BLaER1 (cell line): ENCODE measurements around the gene BID.

Experiments
- H3K27ac ChIP-seq: shearing (Covaris generic); formaldehyde crosslinking; 2 replicates; pipeline ENCODE4 v1.8.1; 2022
- H3K27me3 ChIP-seq: shearing (Covaris generic); formaldehyde crosslinking; 2 replicates; pipeline ENCODE4 v1.8.1; 2022
- H3K36me3 ChIP-seq: shearing (Covaris generic); formaldehyde crosslinking; 2 replicates; pipeline ENCODE4 v1.8.1; 2022
- H3K4me1 ChIP-seq: shearing (Covaris generic); formaldehyde crosslinking; 2 replicates; pipeline ENCODE4 v1.8.1; 2022
- H3K4me2 ChIP-seq: shearing (Covaris generic); formaldehyde crosslinking; 2 replicates; pipeline ENCODE4 v1.8.1; 2022
- H3K4me3 ChIP-seq: shearing (Covaris generic); formaldehyde crosslinking; 2 replicates; pipeline ENCODE4 v1.8.1; 2022
- H3K9ac ChIP-seq: shearing (Covaris generic); formaldehyde crosslinking; 2 replicates; pipeline ENCODE4 v1.8.1; 2022
- H3K9me3 ChIP-seq: shearing (Covaris generic); formaldehyde crosslinking; 2 replicates; pipeline ENCODE4 v1.8.1; 2022
- H4K20me1 ChIP-seq: shearing (Covaris generic); formaldehyde crosslinking; 2 replicates; pipeline ENCODE4 v1.8.1; 2022
- Cebpa-rat ChIP-seq: shearing (Covaris generic); IDR thresholded peaks from 2 replicates; pipeline ENCODE4 v1.8.1; 2022

The BID gene

GRCh38 chr22:17743661-17744411, 30.4 kb downstream of the BID start:
- Histone ChIP-seq H3K36me3 (peaks cover 66% of the 10 kb centered on the region), H3K9me3 (no peaks in the 10 kb centered on the region), H3K27ac (0 out of 2 replicates have a peak overlapping the region, but pooled peaks have one; percentile 23), H3K4me2 (peak overlapping the region; percentile 63), H3K4me1 (peaks cover 41% of the 10 kb centered on the region), H3K9ac (0 out of 2 replicates have a peak overlapping the region, but pooled peaks have one; percentile 4), H3K27me3 (no peaks in the 10 kb centered on the region), H3K4me3 (no peak overlapping the region), H4K20me1 (peaks cover 77% of the 10 kb centered on the region)
- no peak for TF ChIP-seq Cebpa-rat

- Histone ChIP-seq H3K4me3 (no peak overlapping the region), H3K9me3 (no peaks in the 10 kb centered on the region), H3K36me3 (peaks cover 72% of the 10 kb centered on the region)
Observed at GRCh38 chr22:17742527-17742902, 31.8 kb downstream of the BID start.

DNA sequence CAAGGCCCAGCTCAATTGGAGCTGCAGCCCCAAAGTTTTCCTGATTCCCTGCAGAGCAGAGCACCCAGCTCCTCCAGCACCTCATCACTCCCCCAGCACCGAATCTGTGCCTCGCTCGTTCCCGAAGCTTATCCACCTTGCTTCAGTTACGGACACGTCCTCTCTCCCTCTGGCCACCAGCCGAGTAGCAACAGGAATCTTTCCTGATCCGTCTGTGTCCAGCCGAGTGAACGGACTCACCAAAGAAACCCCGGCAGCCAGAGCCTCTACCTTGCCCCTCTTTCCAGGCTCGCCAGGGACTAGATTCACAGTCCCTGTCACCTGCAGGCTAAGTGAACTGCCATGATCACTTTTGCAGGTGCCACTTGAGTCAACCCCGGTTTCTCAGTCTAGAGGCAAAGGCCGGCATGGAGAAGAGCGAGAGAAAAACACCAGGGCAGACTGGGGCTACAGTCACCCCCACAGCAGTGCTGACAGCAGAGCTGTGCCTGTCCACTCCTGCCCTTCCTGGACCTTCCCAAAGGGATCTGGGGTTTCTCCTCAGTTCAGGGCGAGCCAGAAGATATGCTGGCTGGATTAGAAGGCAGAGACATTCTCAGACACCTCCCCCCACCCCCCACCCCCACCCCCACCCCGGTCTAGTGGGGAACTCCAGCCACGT, 32.3 kb downstream of the BID start:
- Histone ChIP-seq H3K9me3 (no peaks in the 10 kb centered on the region), H3K4me2 (no peak overlapping the region), H4K20me1 (peaks cover 69% of the 10 kb centered on the region), H3K9ac (no peak overlapping the region), H3K27ac (no peak overlapping the region), H3K36me3 (peaks cover 73% of the 10 kb centered on the region), H3K27me3 (no peaks in the 10 kb centered on the region), H3K4me1 (peaks cover 39% of the 10 kb centered on the region), H3K4me3 (no peak overlapping the region)
- TF ChIP-seq Cebpa-rat, result no peak

More at GRCh38 chr22:17742527-17742902, 31.8 kb downstream of the BID start:
- TF ChIP-seq Cebpa-rat, result no peak
- H3K4me1 ChIP-seq, result peaks cover 41% of the 10 kb centered on the region
- no peak overlapping the region for H3K27ac ChIP-seq
- no peak overlapping the region for H3K9ac ChIP-seq
- H3K27me3 ChIP-seq, result no peaks in the 10 kb centered on the region
- H3K4me2 ChIP-seq, result no peak overlapping the region
- H4K20me1 ChIP-seq, result peaks cover 72% of the 10 kb centered on the region

DNA sequence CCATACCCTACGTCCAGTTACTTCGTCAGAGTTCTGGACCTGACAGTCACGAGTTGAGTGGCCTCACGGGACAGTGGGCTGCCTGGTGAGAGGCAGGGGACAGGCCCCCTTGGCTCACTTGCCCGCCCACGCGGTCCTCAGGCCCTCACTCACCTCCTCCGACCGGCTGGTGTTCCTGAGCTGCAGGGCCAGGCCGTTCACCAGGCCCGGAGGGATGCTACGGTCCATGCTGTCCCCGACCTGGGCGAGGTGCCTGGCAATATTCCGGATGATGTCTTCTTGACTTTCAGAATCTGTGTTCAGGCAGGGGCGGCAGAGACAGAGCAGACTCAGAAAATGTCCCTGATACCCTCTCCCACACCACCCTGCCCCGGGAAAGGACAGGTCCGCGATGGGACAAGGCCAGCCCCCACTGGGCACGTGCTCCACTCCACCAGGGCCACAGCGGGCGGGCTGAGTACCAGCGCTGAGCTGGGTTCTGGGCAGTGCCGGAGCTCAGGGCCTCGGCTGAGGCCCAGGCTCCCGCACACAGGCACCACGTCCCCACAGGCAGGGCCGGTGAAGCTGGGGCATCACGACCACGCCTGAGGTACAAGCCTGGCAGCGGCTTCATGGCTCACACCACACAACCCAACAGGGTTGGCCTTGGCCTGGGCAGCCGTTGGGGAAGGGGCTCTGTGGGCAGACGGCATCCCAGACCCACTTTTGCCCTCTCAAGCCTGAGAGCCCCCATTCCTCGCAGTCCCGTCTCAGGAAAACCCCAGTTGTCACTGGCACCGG, 34.9 kb downstream of the BID start:
- no peaks in the 10 kb centered on the region for H3K9me3 ChIP-seq
- H3K4me2 ChIP-seq, result no peak overlapping the region
- no peak overlapping the region for H3K4me3 ChIP-seq
- H3K36me3 ChIP-seq, result peaks cover 91% of the 10 kb centered on the region
- H4K20me1 ChIP-seq, result peaks cover 58% of the 10 kb centered on the region
- no peak overlapping the region; the same call in 1 of the 2 replicates for H3K9ac ChIP-seq
- TF ChIP-seq Cebpa-rat, result no peak
- no peak overlapping the region for H3K27ac ChIP-seq
- H3K4me1 ChIP-seq, result peaks cover 26% of the 10 kb centered on the region
- no peaks in the 10 kb centered on the region for H3K27me3 ChIP-seq

DNA sequence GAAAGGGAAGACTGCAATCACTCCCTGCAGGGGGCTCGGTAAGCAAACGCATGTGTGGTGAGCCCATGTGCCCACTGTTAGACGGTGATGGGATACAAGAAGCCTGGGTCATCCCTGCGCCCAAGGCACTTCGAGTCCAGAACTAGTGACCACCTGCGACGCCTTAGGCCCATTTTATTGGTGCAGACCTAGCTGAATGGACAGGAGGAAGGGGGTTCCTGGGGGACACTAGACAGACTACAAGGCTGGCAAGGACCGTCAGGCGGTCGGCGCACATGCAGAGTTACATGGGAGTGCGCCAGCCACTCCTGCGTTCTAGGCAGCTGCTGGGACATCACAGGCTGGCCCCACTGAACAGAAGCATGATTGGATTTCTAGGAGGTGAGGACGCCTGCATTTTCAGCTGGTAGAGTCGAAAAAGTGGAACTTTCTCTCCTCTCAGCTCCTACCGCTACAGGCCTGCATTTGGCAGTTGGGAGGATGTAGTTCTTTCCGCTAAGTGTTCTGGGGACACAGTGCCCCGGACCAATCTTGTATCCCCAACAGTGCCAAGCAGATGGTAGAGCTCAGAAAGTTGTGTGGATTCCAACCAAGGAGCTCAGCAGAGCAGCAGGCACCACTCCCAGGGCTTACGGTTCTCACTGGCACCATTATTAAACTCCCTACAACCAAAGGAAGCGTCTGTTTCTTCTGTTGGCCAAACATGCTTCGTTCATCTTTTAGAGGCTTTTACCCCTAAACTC, 35.7 kb downstream of the BID start:
- Histone ChIP-seq H3K36me3 (peaks cover 88% of the 10 kb centered on the region), H3K4me1 (peaks cover 26% of the 10 kb centered on the region), H3K4me2 (no peak overlapping the region), H3K4me3 (no peak overlapping the region), H3K9me3 (no peaks in the 10 kb centered on the region), H4K20me1 (peaks cover 52% of the 10 kb centered on the region), H3K27me3 (no peaks in the 10 kb centered on the region), H3K9ac (no peak overlapping the region; the same call in 1 of the 2 replicates), H3K27ac (no peak overlapping the region)
- no peak for TF ChIP-seq Cebpa-rat

- no peak overlapping the region for H3K4me3 ChIP-seq
- H4K20me1 ChIP-seq, result peaks cover 19% of the 10 kb centered on the region; the same call in 1 of the 2 replicates
- peak overlapping the region; percentile 73 for H3K4me2 ChIP-seq
- peaks cover 93% of the 10 kb centered on the region for H3K36me3 ChIP-seq
- H3K27ac ChIP-seq, result peak overlapping the region; percentile 20; the same call in 1 of the 2 replicates
- H3K9me3 ChIP-seq, result no peaks in the 10 kb centered on the region
- TF ChIP-seq Cebpa-rat, result no peak
- H3K9ac ChIP-seq, result no peak overlapping the region; the same call in 1 of the 2 replicates
- no peaks in the 10 kb centered on the region for H3K27me3 ChIP-seq
- H3K4me1 ChIP-seq, result peaks cover 27% of the 10 kb centered on the region
Observed at GRCh38 chr22:17734187-17734586, 40.1 kb downstream of the BID start.

DNA sequence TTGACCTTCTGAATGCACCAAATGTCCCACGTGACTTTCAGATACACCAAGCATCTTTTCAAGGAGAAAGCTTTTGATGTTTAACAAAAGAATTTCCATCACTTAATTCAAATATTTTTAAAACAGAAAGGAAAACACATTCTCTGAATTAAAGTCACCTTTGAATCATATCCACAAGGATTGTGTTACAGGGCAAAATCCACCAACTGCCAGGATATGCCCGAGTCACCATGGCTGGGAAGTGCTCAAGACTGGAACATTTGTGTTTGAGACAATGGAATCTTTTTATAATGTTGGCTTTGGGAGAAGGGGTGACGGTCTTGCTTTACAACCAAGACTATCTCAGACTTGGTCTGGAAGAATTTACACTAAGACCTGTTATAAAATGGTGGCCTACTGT, 40.8 kb downstream of the BID start:
- no peak overlapping the region for H3K9ac ChIP-seq
- peaks cover 27% of the 10 kb centered on the region for H3K4me1 ChIP-seq
- no peak overlapping the region for H3K27ac ChIP-seq
- peak overlapping the region; percentile 73 for H3K4me2 ChIP-seq
- no peaks in the 10 kb centered on the region for H3K27me3 ChIP-seq
- H3K36me3 ChIP-seq, result peaks cover 90% of the 10 kb centered on the region
- H4K20me1 ChIP-seq, result peaks cover 17% of the 10 kb centered on the region; the same call in 1 of the 2 replicates
- H3K9me3 ChIP-seq, result no peaks in the 10 kb centered on the region
- no peak for TF ChIP-seq Cebpa-rat
- no peak overlapping the region for H3K4me3 ChIP-seq

- Histone ChIP-seq H4K20me1 (peaks cover 22% of the 10 kb centered on the region; the same call in 1 of the 2 replicates), H3K4me3 (no peak overlapping the region), H3K9me3 (no peaks in the 10 kb centered on the region), H3K4me2 (no peak overlapping the region), H3K9ac (no peak overlapping the region), H3K4me1 (peaks cover 38% of the 10 kb centered on the region), H3K27ac (no peak overlapping the region), H3K27me3 (no peaks in the 10 kb centered on the region), H3K36me3 (peaks cover 90% of the 10 kb centered on the region)
- TF ChIP-seq Cebpa-rat, result no peak
Observed at GRCh38 chr22:17732251-17732854, 41.9 kb downstream of the BID start.

GRCh38 chr22:17729561-17729960, 44.7 kb downstream of the BID start:
- Histone ChIP-seq H4K20me1 (peaks cover 15% of the 10 kb centered on the region; the same call in 1 of the 2 replicates), H3K27me3 (no peaks in the 10 kb centered on the region), H3K9ac (no peak overlapping the region), H3K4me1 (peaks cover 54% of the 10 kb centered on the region), H3K36me3 (peaks cover 67% of the 10 kb centered on the region), H3K27ac (no peak overlapping the region), H3K4me3 (no peak overlapping the region), H3K4me2 (no peak overlapping the region), H3K9me3 (no peaks in the 10 kb centered on the region)
- TF ChIP-seq Cebpa-rat, result no peak
